NCI-H510A (cell line): ENCODE measurements around the gene MILR1.
"Not testable (repeated sequence)": the region's sequence is repeated elsewhere in the genome, so short reads cannot be mapped to it uniquely, and the experiment has no call there.

Experiments
- DNase-seq: peaks from one replicate; lab custom pipeline; 2025; lab: John Stamatoyannopoulos, UW

The MILR1 gene

DNA sequence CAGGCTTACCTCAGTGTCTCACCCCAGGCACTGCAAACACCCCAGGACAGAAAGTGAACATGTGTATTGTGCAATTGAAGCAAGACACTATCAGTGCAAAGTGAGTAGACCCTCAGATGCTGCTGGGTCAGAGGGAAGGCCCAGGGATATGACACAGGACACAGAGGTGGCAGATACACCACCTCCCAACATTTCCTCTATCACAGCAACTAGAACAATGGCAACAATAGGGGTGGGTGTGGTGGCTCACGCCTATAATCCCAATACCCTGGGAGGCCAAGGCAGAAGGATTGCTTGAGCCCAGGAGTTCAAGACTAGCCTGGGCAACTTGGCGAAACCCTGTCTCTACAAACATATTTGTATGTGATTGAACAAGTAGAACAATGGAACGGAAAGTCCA, 22.5 kb downstream of the MILR1 start:
- no peak for DNase-seq

DNA sequence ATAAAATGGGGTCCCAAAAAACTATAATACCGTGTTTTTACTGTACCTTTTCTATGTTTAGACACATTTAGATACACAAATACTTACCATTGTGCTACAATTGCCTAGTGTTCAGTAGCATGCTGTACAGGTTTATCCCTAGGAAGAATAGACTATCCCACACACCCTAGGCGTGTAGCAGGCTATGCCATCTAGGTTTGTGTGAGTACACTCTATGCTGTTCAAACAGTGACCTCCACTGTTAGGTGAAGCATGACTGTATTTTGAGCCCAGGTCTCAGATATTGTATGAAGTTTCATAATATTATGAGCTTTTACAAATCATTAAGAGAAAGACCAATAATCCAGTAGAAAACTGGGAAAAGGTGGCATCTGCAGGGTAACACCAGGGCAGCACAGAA, 23.6 kb downstream of the MILR1 start:
- DNase-seq = no peak

DNA sequence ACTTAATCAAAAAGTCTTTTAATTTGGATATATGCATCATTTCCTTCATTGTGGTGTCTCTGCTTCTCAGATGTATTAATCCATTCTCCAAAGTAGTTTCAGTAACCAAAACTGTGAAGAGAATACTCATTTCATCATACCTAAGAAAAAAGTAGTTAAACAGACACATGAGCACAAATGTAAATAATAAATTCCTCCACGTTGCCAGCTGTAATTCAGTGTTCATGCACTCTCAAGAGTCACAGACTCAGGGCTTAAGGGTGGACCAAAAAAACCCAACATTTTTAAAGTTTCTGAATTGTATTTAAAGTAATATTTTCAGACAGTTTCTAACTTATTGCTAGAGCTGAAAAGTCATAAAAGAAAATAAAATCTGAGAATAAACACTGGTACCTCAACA, 28.9 kb downstream of the MILR1 start:
- no peak for DNase-seq

DNA sequence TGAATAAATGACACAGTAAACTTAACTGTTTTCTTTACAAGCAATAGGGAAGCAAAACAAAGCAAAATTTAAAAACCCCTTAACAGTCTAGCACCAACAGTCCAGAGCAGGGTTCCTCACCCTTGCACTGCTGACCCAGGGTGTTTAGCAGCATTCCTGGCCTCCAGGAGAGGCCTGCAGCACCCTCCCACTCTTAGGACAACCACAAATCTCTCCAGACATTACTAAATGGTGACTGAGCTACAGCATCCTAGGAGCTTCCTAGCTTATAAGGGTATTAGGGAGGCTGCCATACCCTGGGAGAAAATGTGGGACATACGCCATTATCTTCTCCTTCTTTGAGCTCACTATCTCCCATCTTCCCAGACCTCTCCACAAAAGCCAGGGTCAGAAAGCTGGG, 32.0 kb downstream of the MILR1 start:
- DNase-seq = no peak

DNA sequence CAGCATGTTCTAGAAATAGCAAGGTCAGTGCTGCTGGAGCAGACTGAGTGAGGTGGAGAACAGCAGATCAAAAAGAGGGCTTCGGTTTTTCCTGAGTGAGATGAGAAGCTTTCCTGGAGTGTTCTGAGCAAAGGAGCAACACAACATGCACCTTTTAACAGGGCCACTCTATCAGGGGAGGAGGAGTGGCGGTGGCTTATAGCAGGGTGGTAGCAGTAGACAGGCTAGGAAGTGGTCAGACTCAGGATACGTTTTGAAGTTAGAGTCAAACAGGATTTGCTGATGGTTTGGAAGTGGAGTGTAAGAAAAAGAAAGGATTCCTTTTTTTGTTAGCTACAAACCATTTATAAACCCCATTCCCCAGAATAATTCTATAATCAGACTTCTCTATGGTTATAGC, 35.5 kb downstream of the MILR1 start:
- no peak for DNase-seq

DNA sequence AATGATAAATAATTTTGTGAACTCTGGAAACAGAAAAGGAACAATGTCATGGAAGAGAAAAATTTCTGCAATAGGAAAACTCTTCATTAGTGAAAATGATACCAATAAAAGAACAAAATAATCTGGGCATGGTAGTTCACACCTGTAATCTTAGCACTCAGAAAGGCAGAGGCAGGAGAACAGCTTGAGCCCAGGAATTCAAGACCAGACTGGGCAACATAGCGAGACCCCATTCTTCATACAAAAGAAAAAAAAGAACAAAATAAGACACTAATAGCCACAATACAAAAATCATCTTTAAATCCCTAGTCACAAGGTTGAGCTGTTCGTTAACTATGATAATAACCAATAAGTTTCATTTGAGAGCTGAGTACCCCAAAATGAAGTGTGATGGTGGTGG, 39.4 kb downstream of the MILR1 start:
- no peak for DNase-seq

DNA sequence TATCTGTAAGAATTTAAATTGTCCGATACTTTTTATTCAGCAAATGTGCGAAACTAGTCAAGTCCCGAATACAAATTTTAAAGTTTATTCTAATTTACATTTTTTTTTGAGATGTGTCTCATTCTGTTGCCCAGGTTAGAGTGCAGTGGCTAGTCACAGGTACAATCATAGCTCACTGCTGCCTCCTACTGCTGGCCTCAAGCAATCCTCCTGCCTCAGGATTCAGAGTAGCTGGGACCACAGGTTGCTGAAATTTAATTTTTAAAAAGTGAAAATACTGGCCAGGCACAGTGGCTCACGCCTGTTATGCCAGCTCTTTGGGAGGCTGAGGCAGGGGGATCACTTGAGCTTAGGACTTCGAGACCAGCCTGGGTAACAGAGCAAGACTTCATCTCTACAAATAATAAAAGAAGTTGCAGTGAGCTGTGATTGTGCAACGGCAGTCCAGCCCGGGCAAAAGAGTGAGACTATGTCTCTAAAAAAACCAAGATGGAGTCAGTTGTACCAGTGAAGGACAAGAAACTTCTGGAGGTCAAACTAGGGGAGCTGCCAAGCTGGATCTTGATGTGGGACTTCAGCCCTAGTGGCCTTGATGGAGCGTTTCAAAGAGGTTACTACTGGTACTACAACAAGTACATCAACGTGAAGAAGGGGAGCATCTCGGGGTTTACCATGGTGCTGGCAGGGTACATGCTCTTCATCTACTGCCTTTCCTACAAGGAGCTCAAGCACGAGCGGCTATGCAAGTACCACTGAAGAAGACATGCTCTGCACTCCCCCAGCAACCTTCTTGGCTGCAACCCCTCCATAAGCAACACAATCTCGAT, 42.3 kb downstream of the MILR1 start:
- no peak for DNase-seq

DNA sequence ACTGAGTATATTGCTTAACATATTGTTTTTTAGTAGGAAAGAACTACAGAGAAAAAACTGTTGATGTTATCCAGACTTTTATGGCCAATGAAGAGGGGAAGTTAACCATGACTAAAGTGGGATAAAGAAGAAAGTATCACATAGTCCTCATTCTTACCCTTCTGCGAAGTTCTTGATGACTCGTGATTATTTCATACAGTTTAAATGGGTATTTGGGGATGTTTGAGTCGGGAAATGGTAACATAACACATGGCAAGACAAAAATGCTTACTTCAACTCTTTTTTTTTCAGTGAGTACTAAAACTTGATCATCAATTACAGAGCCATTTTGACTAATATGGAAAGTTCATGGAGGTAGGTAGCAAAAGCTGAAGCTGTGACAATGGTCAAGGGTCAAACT, 43.1 kb downstream of the MILR1 start:
- no peak for DNase-seq

DNA sequence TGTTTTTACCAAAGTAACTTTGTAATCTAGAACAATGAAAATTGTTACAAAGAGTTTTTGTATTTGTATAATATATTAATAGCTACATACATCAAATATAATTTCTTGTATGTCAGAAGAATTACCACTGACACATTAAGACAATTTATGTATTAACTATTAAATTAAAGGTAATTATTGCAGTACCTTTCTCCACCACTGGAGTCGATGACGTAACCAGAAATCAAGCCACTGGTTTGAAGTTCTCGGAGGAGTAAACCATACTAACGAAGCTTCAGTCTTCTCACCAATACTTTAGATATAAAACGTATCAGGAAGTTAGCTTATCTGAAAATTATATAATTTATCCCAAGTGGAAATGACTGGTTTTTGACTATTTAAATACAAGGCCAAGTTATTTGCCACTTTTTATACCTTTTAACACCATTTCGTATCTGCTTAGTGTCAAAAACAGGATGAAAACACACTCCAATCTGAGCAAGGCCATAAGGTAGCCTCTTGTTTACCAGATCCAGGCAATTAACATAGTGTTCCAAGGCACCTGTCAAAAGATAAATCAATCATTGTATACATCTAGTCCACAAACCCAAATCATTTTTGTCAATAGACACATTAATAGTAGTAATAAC, 43.7 kb downstream of the MILR1 start:
- DNase-seq = no peak

DNA sequence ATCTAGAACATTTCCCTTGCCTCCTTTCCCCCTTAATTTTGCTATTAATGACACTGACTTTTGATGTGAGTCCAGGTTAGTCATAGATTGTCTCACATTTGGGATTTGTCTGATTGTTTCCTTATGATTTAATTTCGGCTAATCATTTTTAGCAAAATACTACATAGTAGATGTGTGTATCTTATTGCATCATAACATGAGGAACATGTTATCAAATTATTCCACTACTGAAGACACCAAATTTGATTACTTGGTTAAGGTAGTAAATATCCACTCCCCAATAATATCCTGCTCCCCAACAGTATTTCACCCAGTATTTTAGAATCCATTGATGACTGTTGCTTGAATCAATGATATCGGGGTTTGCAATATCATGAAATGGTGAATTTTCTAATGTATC, 45.2 kb downstream of the MILR1 start:
- DNase-seq = no peak

DNA sequence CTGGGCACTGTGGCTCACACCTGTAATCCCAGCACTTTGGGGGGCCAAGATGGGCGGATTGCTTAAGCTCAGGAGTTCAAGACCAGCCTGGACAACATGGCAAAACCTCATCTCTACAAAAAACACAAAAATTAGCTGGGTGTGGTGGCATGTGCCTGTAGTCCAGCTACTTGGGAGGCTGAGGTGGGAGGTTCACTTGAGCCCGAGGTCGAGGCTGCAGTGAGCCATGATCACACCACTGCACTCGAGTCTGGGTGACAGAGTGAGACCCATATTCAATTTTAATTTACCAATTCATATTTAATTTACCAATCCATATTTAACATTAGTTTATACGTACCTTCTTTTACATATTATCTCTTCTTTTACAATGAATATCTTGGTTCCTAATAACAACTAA, 46.4 kb downstream of the MILR1 start:
- DNase-seq = not testable (repeated sequence)

DNA sequence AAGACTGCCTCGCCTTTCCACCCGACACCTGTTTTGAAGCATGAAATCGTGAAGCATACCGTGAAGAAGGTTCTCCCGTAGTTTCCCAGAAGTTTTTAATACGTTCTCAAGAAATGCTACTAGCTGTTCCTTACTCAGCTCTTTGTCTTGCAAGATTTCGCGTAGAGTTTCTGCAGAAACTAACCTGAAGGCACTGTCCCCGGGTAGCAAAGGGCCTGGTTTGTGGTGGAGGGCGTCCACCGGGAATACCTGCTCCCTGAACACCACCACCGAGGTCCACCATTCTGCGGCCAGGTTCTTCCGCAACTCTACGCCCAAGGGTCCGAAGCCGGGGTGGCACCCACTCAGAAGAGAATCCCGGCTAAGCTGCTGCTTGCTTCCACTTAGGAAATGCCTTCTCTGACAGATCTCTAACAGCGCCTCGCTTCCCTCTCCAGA, 47.5 kb downstream of the MILR1 start:
- no peak for DNase-seq

DNA sequence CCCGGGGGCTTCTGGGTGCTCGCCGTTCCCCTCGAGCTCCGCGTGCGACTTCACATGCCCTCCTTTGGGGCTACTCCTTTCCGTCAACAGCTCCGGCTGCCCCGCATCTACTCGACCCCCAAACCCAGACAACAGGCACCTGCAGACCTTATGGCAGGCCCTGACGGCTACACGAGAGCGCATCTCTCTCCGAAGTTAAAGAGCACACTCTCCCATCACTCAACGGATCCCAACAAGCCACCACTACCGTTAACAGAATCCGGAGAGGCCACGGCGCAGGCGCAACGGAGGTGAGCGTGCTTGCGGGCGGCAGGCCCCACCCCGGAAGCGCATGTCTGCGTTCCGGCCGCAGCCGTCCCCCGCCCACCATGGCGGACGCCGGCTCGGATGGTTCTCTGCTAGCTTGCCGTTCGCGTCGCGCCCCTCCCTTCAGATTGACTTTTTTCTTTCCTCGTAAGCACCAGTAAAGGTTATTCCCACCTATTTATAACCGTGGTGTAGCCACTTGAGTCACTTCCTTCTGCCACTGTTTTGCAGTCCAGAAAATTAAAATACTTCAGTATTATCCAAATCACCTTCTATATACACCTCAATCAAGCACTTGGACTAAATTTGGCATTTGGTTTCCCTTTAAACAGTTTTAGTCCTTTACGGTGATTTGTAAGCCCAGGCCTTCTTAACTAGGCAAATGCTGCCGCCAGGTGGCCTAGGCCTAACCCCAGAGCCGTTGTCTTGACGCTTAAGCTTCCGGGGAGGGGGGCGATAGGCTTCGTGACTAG, 48.1 kb downstream of the MILR1 start, which contains the start of gene POLG2:
TSS of gene POLG2 (minus strand) at position 269 of the 779 bp plus-strand sequence. CDS start at position 183, 86 bp downstream.
- peak; percentile 89 for DNase-seq

DNA sequence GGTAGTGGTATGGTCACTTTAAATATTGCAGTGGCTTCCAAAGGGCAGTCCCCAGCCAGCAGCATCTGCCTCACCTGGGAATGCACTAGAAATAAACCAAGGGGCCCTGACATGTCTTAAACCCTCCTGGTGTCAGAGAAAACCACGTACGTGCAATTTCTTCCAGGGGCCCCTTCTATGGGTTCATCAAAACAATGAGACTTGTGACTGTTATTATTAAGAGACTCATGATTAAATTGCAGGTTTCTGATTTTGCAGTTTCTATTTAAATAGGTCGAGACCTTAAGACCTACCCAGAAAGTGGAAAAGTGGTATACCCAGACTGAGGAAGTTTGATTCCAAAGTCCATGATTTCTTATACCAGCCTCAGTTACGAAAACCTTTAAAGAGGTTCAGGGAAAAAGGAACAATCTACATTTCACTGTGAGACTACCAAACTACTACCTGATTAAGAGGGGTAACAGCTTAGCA, 48.7 kb downstream of the MILR1 start:
- no peak for DNase-seq

DNA sequence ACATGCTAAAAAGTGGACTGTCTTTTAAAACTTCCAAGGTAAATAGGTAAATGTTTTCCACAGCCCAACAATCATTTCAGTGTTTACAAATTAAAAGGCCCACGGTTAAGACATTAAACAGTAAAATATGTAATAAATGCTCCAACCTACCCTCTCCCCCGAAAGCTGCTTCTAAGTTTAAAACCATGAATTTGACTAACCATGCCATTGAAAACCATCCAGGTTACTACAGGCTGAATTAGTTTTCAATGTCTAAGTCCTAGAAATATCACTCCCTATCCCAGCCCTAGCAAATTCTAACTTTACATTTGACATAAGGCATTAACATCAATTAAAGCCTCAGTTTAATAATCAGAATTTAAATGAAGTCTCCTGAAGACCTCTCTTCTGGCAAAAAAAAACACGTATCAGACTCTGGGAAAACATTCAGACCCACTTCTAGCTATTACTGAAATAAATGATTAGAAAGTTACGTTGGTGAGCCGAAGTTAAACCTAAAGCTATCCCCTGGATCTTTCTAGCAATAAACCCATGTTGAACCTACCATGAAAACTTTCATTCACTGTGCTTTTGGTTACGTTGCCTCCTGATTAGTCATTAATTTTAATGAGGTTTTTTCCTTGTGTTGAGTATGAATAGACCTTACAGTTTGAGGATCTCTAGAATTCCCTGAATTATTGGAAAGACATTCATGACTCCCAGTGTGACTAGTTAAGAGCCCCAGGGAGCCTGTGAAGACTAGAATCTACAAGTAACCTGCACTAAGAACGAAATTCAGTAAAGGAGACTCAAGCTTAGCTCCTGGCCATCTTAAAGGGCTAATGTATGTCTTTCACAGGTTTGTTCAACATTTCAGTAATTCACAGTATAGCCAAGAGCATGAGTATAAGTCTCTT, 49.6 kb downstream of the MILR1 start:
- DNase-seq = no peak

DNA sequence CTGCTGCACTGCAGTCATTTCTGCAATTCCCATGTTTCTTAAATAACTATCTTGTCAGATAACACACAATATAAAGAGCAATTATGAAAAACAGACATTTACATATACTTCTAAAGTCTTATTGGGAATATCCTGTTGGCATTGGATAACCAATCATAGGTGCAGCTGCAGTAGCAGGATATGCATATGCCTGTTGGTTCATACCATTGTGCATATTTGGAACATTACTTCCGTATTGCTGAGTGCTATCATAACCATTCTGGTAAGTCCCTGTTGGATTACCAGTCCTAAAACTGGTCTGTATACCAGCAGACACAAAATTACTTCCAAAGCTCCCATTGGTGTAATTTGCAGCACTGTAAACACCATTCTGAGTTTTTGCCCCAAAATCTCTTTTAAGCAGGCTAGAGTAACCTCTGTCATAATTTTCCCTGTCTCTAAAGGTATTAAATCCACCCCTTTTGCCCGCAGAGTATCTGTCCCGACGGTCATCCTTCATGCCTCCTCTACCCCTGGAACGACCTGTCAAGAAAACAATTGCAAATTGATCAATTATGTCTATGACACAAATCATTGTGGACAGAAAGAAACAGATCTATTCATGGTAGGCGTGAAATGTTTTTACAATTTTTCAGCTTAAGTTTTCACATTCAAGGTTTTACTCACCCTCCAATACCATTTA, 51.0 kb downstream of the MILR1 start:
- DNase-seq = no peak

DNA sequence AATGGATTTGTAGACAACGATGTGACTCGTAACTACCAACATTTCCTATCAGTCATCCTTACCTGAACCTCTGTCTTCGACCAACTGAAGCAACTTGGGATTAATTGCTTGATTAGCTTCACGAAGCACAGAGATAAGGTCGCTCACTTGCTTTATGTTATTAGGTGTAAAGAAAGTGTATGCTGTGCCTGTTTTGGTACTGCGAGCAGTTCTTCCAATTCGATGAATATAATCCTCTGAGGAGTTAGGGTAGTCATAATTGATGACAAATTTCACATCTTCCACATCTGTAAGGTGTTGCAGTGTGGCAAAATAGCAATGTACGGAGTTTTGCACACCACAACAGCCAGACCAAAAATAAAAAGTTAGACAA, 51.6 kb downstream of the MILR1 start:
- no peak for DNase-seq

DNA sequence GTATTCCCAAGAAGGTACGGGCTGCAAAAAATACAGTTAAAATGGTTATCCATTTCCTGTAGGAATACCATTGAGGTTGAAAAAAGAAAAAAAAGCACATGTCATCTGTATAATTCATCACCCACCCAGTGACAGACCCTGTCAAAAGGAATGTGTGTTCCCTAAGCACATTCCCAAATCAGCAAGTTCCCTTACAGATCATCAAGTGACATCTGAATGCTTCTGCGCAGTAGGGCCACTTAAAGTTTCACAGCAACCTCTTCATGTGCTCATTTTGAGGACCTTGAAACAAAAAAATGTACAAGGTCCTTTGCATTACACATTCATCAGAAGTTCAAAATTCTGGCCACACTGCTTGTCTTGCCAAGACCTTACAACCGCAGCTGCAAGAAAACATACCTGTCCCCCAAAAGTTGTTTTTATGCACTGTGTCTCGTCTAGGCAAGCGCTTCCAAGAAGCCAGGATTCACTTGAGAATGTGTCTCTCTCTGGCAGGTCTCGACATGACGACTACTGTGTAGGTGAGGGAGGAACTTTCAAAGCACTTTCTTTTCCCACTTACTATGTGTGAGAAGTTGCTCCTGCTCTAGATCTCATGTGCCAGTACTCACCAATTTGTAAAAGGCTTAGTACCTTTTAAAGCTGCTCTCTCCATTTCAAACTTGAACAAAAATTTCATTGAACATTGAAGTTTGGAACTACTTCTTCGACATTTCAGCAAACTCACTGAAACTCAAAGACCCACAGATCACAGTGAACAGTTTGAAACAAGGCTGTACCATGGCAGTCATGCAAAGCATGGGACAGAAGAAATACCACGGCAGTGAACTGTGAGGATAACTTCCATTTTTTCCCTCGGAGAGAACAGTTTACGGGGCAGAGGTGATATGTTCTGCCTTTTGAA, 52.2 kb downstream of the MILR1 start:
- no peak for DNase-seq

DNA sequence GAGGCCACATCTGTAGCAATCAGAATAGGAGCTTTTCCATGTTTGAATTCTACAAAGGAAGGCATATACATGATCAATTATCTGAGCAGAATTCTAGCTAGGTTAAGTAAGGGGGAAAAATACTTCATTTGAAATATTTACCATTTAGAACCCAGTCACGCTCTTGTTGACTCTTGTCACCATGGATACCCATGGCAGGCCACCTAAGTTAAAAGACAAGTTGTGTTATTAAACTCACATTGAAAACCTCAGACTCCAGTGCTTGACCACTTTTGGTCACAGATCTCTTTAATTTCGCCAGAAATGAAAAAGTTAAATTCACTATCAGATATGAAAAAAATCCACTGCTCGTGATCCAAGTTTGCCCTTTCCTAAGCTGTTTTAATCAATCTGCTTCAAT, 53.1 kb downstream of the MILR1 start:
- no peak for DNase-seq

DNA sequence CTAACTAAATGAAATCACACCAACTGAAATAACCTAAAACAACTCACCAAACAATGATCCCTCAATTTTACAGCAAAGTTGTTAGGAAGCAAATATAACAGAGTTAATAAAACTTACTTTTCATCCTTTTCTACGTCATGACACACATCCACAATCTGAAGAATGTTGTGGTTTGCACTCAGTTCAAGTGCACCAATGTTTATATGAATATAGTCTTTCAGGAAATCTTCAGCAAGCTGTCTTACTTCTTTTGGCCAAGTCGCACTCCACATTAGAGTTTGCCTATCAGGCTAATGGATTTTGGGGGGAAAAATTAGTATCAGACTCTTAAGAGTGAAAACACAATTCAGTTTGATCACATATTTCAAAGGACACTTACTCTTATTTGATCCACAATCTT, 53.9 kb downstream of the MILR1 start:
- DNase-seq = no peak
